ENCODE results near the gene RIPPLY3.
"Not testable (repeated sequence)": the region's sequence is repeated elsewhere in the genome, so short reads cannot be mapped to it uniquely, and the experiment has no call there.

RIPPLY3 gene

GRCh38 chr21:36994501-36995158, 11.9 kb upstream of the RIPPLY3 start (continued):
- no peak for TF ChIP-seq ZNF530 (tag by site-specific recombination; IDR thresholded peaks at IDR 0.05; ENCODE audit: low read depth)
- no peak for TF ChIP-seq IKZF3 (tag by site-specific recombination; IDR thresholded peaks at IDR 0.05)
- TF ChIP-seq ZNF311 (tag by site-specific recombination; IDR thresholded peaks at IDR 0.05; ENCODE audit: borderline replicate concordance) = no peak
- TF ChIP-seq ZNF48 (tag by site-specific recombination; IDR thresholded peaks at IDR 0.05) = no peak
- no peak for TF ChIP-seq ZBTB44 (tag by site-specific recombination; IDR thresholded peaks at IDR 0.05)
- TF ChIP-seq ZNF19 (tag by site-specific recombination; IDR thresholded peaks at IDR 0.05; ENCODE audit: low read depth) = no peak
- no peak for TF ChIP-seq ZNF621 (tag by site-specific recombination; IDR thresholded peaks at IDR 0.05)
- TF ChIP-seq MYNN (tag by site-specific recombination; IDR thresholded peaks at IDR 0.05; ENCODE audit: borderline replicate concordance) = no peak
- no peak for TF ChIP-seq ZNF140 (tag by site-specific recombination; IDR thresholded peaks at IDR 0.05)
- TF ChIP-seq ZFP41 (tag by site-specific recombination; IDR thresholded peaks at IDR 0.05; ENCODE audit: borderline replicate concordance) = no peak
- no peak for TF ChIP-seq ZNF155 (tag by site-specific recombination; IDR thresholded peaks at IDR 0.05)

GRCh38 chr21:36995285-36995684, 11.2 kb upstream of the RIPPLY3 start:
- H3K4me3 ChIP-seq (ENCODE audit: low read depth, low read length); POLR2A ChIA-PET; H3K36me3 ChIP-seq (ENCODE audit: control insufficient read depth in 2 of 2, insufficient read depth in 1 of 2, low read length in 2 of 2); H3K27ac ChIP-seq (ENCODE audit: extremely low read depth, low read depth, low read length); H3K9me3 ChIP-seq (ENCODE audit: control insufficient read depth, insufficient read depth, low read depth, low read length); H3K4me1 ChIP-seq (ENCODE audit: control insufficient read depth, insufficient read depth, low read length); CTCF ChIA-PET: not testable (repeated sequence)

- TF ChIP-seq ZNF280D (tag by site-specific recombination; IDR thresholded peaks at IDR 0.05) (no peak), ZNF654 (tag by site-specific recombination; IDR thresholded peaks at IDR 0.05; ENCODE audit: low read depth) (no peak), ZNF311 (tag by site-specific recombination; IDR thresholded peaks at IDR 0.05; ENCODE audit: borderline replicate concordance) (no peak)
- CTCF ChIA-PET = interaction anchor here (0.6 to 5.1 kb wide), 5 partner anchors 9 to 75 kb away, joined by 3 to 30 read pairs (median 6); no protein-coding TSS in a partner anchor
- Histone ChIP-seq H3K4me1 (ENCODE audit: control insufficient read depth, insufficient read depth, low read length) (no peaks in the 10 kb centered on the region), H3K9me3 (ENCODE audit: control insufficient read depth, insufficient read depth, low read depth, low read length) (no peaks in the 10 kb centered on the region), H3K36me3 (ENCODE audit: control insufficient read depth in 2 of 2, insufficient read depth in 1 of 2, low read length in 2 of 2) (no peaks in the 10 kb centered on the region), H3K27ac (ENCODE audit: extremely low read depth, low read depth, low read length) (no peak overlapping the region), H3K4me3 (ENCODE audit: low read depth, low read length) (no peak overlapping the region)
- POLR2A ChIA-PET = interaction anchor here (0.6 to 1.2 kb wide), 2 partner anchors 10 to 21 kb away, joined by 3 to 7 read pairs; no protein-coding TSS in a partner anchor
Observed at GRCh38 chr21:36999131-36999898, 7.2 kb upstream of the RIPPLY3 start.

- TF ChIP-seq ZSCAN16 (tag by site-specific recombination; IDR thresholded peaks at IDR 0.05) (peak; percentile 94), ZNF157 (tag by site-specific recombination; IDR thresholded peaks at IDR 0.05) (no peak), ZNF548 (tag by site-specific recombination; IDR thresholded peaks at IDR 0.05) (peak; percentile 45; the same call in 1 of the 2 replicates), MYNN (tag by site-specific recombination; IDR thresholded peaks at IDR 0.05; ENCODE audit: borderline replicate concordance) (no peak), FEZF1 (tag by site-specific recombination; IDR thresholded peaks at IDR 0.05) (no peak), KLF7 (tag by site-specific recombination; IDR thresholded peaks at IDR 0.05; ENCODE audit: borderline replicate concordance) (no peak), MZF1 (tag by site-specific recombination; IDR thresholded peaks at IDR 0.05; ENCODE audit: borderline replicate concordance) (peak; percentile 73; the same call in 1 of the 2 replicates), KLF8 (tag by site-specific recombination; IDR thresholded peaks at IDR 0.05) (no peak), IKZF3 (tag by site-specific recombination; IDR thresholded peaks at IDR 0.05) (no peak), ZNF416 (tag by site-specific recombination; IDR thresholded peaks at IDR 0.05) (no peak), ZNF169 (tag by site-specific recombination; IDR thresholded peaks at IDR 0.05) (no peak), ZNF146 (tag by site-specific recombination; IDR thresholded peaks at IDR 0.05) (peak; percentile 96), KLF10 (tag by site-specific recombination; IDR thresholded peaks at IDR 0.05) (no peak), ZNF350 (tag by site-specific recombination; IDR thresholded peaks at IDR 0.05) (no peak)
- ChIA-PET POLR2A (no interaction called here), CTCF (interaction anchor here (1.6 to 5.1 kb wide), 4 partner anchors 10 to 23 kb away, joined by 3 to 30 read pairs (median 8); no protein-coding TSS in a partner anchor)
- Histone ChIP-seq H3K4me1 (ENCODE audit: control insufficient read depth, insufficient read depth, low read length) (no peaks in the 10 kb centered on the region), H3K27ac (ENCODE audit: extremely low read depth, low read depth, low read length) (no peak overlapping the region), H3K9me3 (ENCODE audit: control insufficient read depth, insufficient read depth, low read depth, low read length) (no peaks in the 10 kb centered on the region), H3K36me3 (ENCODE audit: control insufficient read depth in 2 of 2, insufficient read depth in 1 of 2, low read length in 2 of 2) (no peaks in the 10 kb centered on the region), H3K4me3 (ENCODE audit: low read depth, low read length) (no peak overlapping the region)
Observed at GRCh38 chr21:37000381-37000780, 6.1 kb upstream of the RIPPLY3 start.

Data from HEK293 (cell line).